IPS DF 19.7 (cell line): ENCODE measurements around the gene NEK2.
"Not testable (repeated sequence)": the region's sequence is repeated elsewhere in the genome, so short reads cannot be mapped to it uniquely, and the experiment has no call there.

ENCODE experiments used
- DNase-seq: peaks from one replicate; pipeline ENCODE4 v3.0.0-alpha.2; 2013; ENCODE audit warnings: low read depth, low spot score

Gene NEK2

GRCh38 chr1:211650904-211651303, 24.5 kb downstream of the NEK2 start:
- no peak for DNase-seq

GRCh38 chr1:211648980-211649934, 26.2 kb downstream of the NEK2 start:
- DNase-seq: no peak

- DNase-seq: no peak
These were observed 27.1 kb downstream of the NEK2 start for GRCh38 chr1:211648336-211648735.

- no peak for DNase-seq
These were observed 27.7 kb downstream of the NEK2 start for GRCh38 chr1:211647711-211648121.

GRCh38 chr1:211646566-211646965, 28.9 kb downstream of the NEK2 start:
- DNase-seq: no peak

GRCh38 chr1:211645601-211646000, 29.8 kb downstream of the NEK2 start:
- DNase-seq: not testable (repeated sequence)

GRCh38 chr1:211644653-211645052, 30.8 kb downstream of the NEK2 start:
- DNase-seq: no peak

GRCh38 chr1:211643324-211644212, 31.9 kb downstream of the NEK2 start:
- no peak for DNase-seq

GRCh38 chr1:211642870-211643269, 32.6 kb downstream of the NEK2 start:
- no peak for DNase-seq

GRCh38 chr1:211641942-211642341, 33.5 kb downstream of the NEK2 start:
- no peak for DNase-seq

- DNase-seq: no peak
These were observed 34.2 kb downstream of the NEK2 start for GRCh38 chr1:211641044-211641800.

GRCh38 chr1:211640301-211640630, 35.2 kb downstream of the NEK2 start:
- DNase-seq: no peak

GRCh38 chr1:211639475-211640300, 35.7 kb downstream of the NEK2 start:
- no peak for DNase-seq

GRCh38 chr1:211638689-211639101, 36.7 kb downstream of the NEK2 start:
- DNase-seq: no peak

GRCh38 chr1:211638246-211638645, 37.2 kb downstream of the NEK2 start:
- no peak for DNase-seq

- DNase-seq: no peak
These were observed 38.4 kb downstream of the NEK2 start for GRCh38 chr1:211637066-211637465.

GRCh38 chr1:211636575-211637029, 38.8 kb downstream of the NEK2 start:
- DNase-seq: not testable (repeated sequence)

- no peak for DNase-seq
These were observed 39.7 kb downstream of the NEK2 start for GRCh38 chr1:211635597-211636205.

GRCh38 chr1:211634931-211635330, 40.5 kb downstream of the NEK2 start:
- no peak for DNase-seq

GRCh38 chr1:211634461-211634860, 41.0 kb downstream of the NEK2 start:
- DNase-seq: no peak
